ENCODE measurements around the gene CPA4. TPM values are rescaled to one million over a fixed set of nuclear protein-coding genes. Genes with fewer than 3 reads are reported as not detected.

CPA4 gene
- total RNA-seq, 2 experiments from 2014 or later, result not detected

GRCh38 chr7:130362251-130362816 is 69.4 kb downstream of the CPA4 start:
- peaks cover 3% of the 10 kb centered on the region for H3K4me1 Mint-ChIP-seq
- no peaks in the 10 kb centered on the region for H3K36me3 Mint-ChIP-seq (ENCODE audit: low read depth)
- peaks cover 12% of the 10 kb centered on the region for H3K9me3 Mint-ChIP-seq
- no peak overlapping the region for H3K27ac Mint-ChIP-seq
- no peak for DNase-seq
- CTCF ChIA-PET, result interaction anchor here (0.6 kb wide), 1 partner anchor 470 kb away, joined by 3 read pairs; no protein-coding TSS in a partner anchor
- no peaks in the 10 kb centered on the region for H3K27me3 Mint-ChIP-seq
- no peak overlapping the region for H3K4me3 Mint-ChIP-seq
- POLR2A ChIA-PET, result no interaction called here

- ChIA-PET CTCF (no interaction called here), POLR2A (no interaction called here)
- no peak overlapping the region for H3K4me3 Mint-ChIP-seq
- peaks cover 3% of the 10 kb centered on the region for H3K4me1 Mint-ChIP-seq
- H3K27ac Mint-ChIP-seq, result no peak overlapping the region
- DNase-seq, result no peak
- no peaks in the 10 kb centered on the region for H3K36me3 Mint-ChIP-seq (ENCODE audit: low read depth)
- H3K9me3 Mint-ChIP-seq, result peaks cover 12% of the 10 kb centered on the region
- no peaks in the 10 kb centered on the region for H3K27me3 Mint-ChIP-seq
Observed at GRCh38 chr7:130363026-130363847, 70.3 kb downstream of the CPA4 start.

GRCh38 chr7:130364451-130364850 is 71.5 kb downstream of the CPA4 start:
- Mint-ChIP-seq H3K36me3 (ENCODE audit: low read depth) (no peaks in the 10 kb centered on the region), H3K27me3 (no peaks in the 10 kb centered on the region)
- POLR2A ChIA-PET, result no interaction called here

GRCh38 chr7:130365088-130365487 is 72.1 kb downstream of the CPA4 start:
- Mint-ChIP-seq H3K27ac (no peak overlapping the region), H3K4me3 (no peak overlapping the region), H3K27me3 (no peaks in the 10 kb centered on the region), H3K36me3 (ENCODE audit: low read depth) (no peaks in the 10 kb centered on the region), H3K9me3 (peaks cover 5% of the 10 kb centered on the region), H3K4me1 (peaks cover 3% of the 10 kb centered on the region)
- ChIA-PET POLR2A (no interaction called here), CTCF (interaction anchor here (0.5 to 0.6 kb wide), 2 partner anchors 354 to 1032 kb away, joined by 3 to 4 read pairs; no protein-coding TSS in a partner anchor)
- DNase-seq, result no peak

More at GRCh38 chr7:130364451-130364850, 71.5 kb downstream of the CPA4 start:
- H3K4me3 Mint-ChIP-seq, result no peak overlapping the region
- peaks cover 3% of the 10 kb centered on the region for H3K4me1 Mint-ChIP-seq
- peaks cover 10% of the 10 kb centered on the region for H3K9me3 Mint-ChIP-seq
- CTCF ChIA-PET, result no interaction called here
- no peak overlapping the region for H3K27ac Mint-ChIP-seq
- no peak for DNase-seq

- H3K4me3 Mint-ChIP-seq, result no peak overlapping the region
- H3K27ac Mint-ChIP-seq, result no peak overlapping the region
- H3K36me3 Mint-ChIP-seq (ENCODE audit: low read depth), result no peaks in the 10 kb centered on the region
- ChIA-PET CTCF (interaction anchor here (0.5 to 0.6 kb wide), 2 partner anchors 355 to 1033 kb away, joined by 3 to 4 read pairs; no protein-coding TSS in a partner anchor), POLR2A (no interaction called here)
- H3K27me3 Mint-ChIP-seq, result no peaks in the 10 kb centered on the region
- no peak for DNase-seq
- H3K4me1 Mint-ChIP-seq, result peaks cover 3% of the 10 kb centered on the region
- H3K9me3 Mint-ChIP-seq, result no peaks in the 10 kb centered on the region
Observed at GRCh38 chr7:130365511-130366441, 72.8 kb downstream of the CPA4 start.

- Mint-ChIP-seq H3K36me3 (ENCODE audit: low read depth) (no peaks in the 10 kb centered on the region), H3K9me3 (no peaks in the 10 kb centered on the region), H3K4me3 (no peak overlapping the region), H3K27me3 (no peaks in the 10 kb centered on the region), H3K4me1 (peaks cover 3% of the 10 kb centered on the region), H3K27ac (no peak overlapping the region)
- POLR2A ChIA-PET, result no interaction called here
- no peak for DNase-seq
- CTCF ChIA-PET, result no interaction called here
Observed at GRCh38 chr7:130366564-130366963, 73.6 kb downstream of the CPA4 start.

GRCh38 chr7:130367088-130367755 is 74.3 kb downstream of the CPA4 start:
- Mint-ChIP-seq H3K27ac (no peak overlapping the region), H3K36me3 (ENCODE audit: low read depth) (no peaks in the 10 kb centered on the region)
- DNase-seq, result no peak

GRCh38 chr7:130367836-130368746 is 75.1 kb downstream of the CPA4 start:
- CTCF ChIA-PET, result no interaction called here
- peaks cover 3% of the 10 kb centered on the region for H3K4me1 Mint-ChIP-seq
- no peak overlapping the region for H3K4me3 Mint-ChIP-seq
- no peaks in the 10 kb centered on the region for H3K36me3 Mint-ChIP-seq (ENCODE audit: low read depth)
- POLR2A ChIA-PET, result no interaction called here
- no peak overlapping the region for H3K27ac Mint-ChIP-seq
- no peaks in the 10 kb centered on the region for H3K9me3 Mint-ChIP-seq
- no peaks in the 10 kb centered on the region for H3K27me3 Mint-ChIP-seq
- no peak for DNase-seq

More at GRCh38 chr7:130367088-130367755, 74.3 kb downstream of the CPA4 start:
- CTCF ChIA-PET, result no interaction called here
- Mint-ChIP-seq H3K27me3 (no peaks in the 10 kb centered on the region), H3K9me3 (no peaks in the 10 kb centered on the region), H3K4me3 (no peak overlapping the region), H3K4me1 (peaks cover 3% of the 10 kb centered on the region)
- POLR2A ChIA-PET, result no interaction called here

GRCh38 chr7:130369110-130369711 is 76.2 kb downstream of the CPA4 start:
- POLR2A ChIA-PET, result no interaction called here
- CTCF ChIA-PET, result no interaction called here
- no peak overlapping the region for H3K4me3 Mint-ChIP-seq

GRCh38 chr7:130369831-130370550 is 77.0 kb downstream of the CPA4 start:
- POLR2A ChIA-PET, result no interaction called here
- no peaks in the 10 kb centered on the region for H3K36me3 Mint-ChIP-seq (ENCODE audit: low read depth)
- no peaks in the 10 kb centered on the region for H3K27me3 Mint-ChIP-seq
- H3K4me1 Mint-ChIP-seq, result no peaks in the 10 kb centered on the region
- CTCF ChIA-PET, result no interaction called here
- no peak overlapping the region for H3K4me3 Mint-ChIP-seq
- no peak overlapping the region for H3K27ac Mint-ChIP-seq
- H3K9me3 Mint-ChIP-seq, result no peaks in the 10 kb centered on the region
- DNase-seq, result no peak

More at GRCh38 chr7:130369110-130369711, 76.2 kb downstream of the CPA4 start:
- Mint-ChIP-seq H3K27ac (no peak overlapping the region), H3K9me3 (no peaks in the 10 kb centered on the region), H3K36me3 (ENCODE audit: low read depth) (no peaks in the 10 kb centered on the region), H3K4me1 (no peaks in the 10 kb centered on the region), H3K27me3 (no peaks in the 10 kb centered on the region)
- DNase-seq, result no peak

- POLR2A ChIA-PET, result no interaction called here
- CTCF ChIA-PET, result no interaction called here
- H3K4me3 Mint-ChIP-seq, result no peak overlapping the region
Observed at GRCh38 chr7:130371046-130371445, 78.1 kb downstream of the CPA4 start.

More at GRCh38 chr7:130371046-130371445, 78.1 kb downstream of the CPA4 start:
- no peaks in the 10 kb centered on the region for H3K4me1 Mint-ChIP-seq
- no peaks in the 10 kb centered on the region for H3K27me3 Mint-ChIP-seq
- H3K9me3 Mint-ChIP-seq, result peaks cover 1% of the 10 kb centered on the region
- no peak for DNase-seq
- H3K27ac Mint-ChIP-seq, result no peak overlapping the region
- H3K36me3 Mint-ChIP-seq (ENCODE audit: low read depth), result no peaks in the 10 kb centered on the region
